Nephron progenitor cell (in vitro differentiated cells): ENCODE measurements around the gene COL4A2.

Experiments used
- DNase-seq: peaks from one replicate; pipeline ENCODE4 v3.0.0; 2021
- H3K27ac Mint-ChIP-seq: 2 replicates; pipeline ENCODE4 v1.8.0; 2021; ENCODE audit warnings: mild to moderate bottlenecking, moderate library complexity, mixed read lengths
- H3K27me3 Mint-ChIP-seq: 2 replicates; pipeline ENCODE4 v1.8.0; 2021; ENCODE audit warnings: mild to moderate bottlenecking, low read depth, mixed read lengths; ENCODE audit not compliant: poor library complexity
- H3K36me3 Mint-ChIP-seq: 2 replicates; pipeline ENCODE4 v1.8.0; 2021; ENCODE audit warnings: low read depth, mixed read lengths
- H3K4me1 Mint-ChIP-seq: 2 replicates; pipeline ENCODE4 v1.8.0; 2021; ENCODE audit warnings: mixed read lengths
- H3K4me3 Mint-ChIP-seq: 2 replicates; pipeline ENCODE4 v1.8.0; 2021; ENCODE audit warnings: mild to moderate bottlenecking, moderate library complexity, mixed read lengths
- H3K9me3 Mint-ChIP-seq: 2 replicates; pipeline ENCODE4 v1.8.0; 2021; ENCODE audit warnings: mild to moderate bottlenecking, moderate library complexity, mixed read lengths
- CTCF ChIP-seq: fragments of 200-600 bp; sonication (generic); IDR thresholded peaks from 2 replicates; pipeline ENCODE4 v1.5.0; 2021; ENCODE audit warnings: antibody characterized with exemption

COL4A2 gene

DNA sequence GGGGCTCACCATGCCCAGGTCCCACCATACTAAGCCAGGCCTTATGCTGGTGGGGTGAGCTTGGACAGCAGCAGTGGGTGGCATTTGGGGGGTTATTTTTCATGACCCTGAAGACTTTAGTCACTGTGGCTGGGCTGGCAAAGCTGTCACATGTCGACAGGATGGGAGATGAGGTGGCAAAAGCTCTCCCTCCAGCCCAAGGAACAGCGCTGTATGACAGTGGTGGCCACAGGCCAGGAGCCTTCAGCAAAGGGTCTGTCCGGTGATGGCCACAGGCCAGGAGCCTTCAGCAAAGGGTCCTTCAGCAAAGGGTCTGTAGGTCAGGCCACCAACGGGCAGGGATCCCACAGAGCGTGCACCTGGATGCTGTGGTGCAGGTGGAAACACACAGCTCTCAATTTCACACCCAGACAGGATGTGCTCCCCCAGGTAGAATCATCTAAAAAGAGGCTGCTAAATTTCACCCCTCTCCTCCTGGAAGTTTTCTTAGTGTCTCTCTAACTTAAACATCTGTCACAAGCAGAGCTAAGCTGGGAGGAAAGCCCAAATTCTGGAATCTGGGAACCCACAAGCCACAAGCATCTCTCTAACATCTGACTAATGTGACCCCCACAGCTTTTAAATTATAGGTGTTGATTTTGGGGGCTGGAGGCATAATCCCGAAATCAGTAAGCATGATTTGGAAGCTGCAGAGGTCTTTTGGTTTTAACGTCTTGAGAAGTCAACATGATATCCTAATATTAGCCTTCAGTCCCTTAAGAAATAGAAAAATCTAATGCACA, 23.2 kb upstream of the COL4A2 start:
- peaks cover 10% of the 10 kb centered on the region for H3K4me1 Mint-ChIP-seq
- H3K9me3 Mint-ChIP-seq: no peaks in the 10 kb centered on the region
- no peak for TF ChIP-seq CTCF
- peaks cover 30% of the 10 kb centered on the region for H3K36me3 Mint-ChIP-seq
- H3K27ac Mint-ChIP-seq: no peak overlapping the region
- no peak for DNase-seq
- peaks cover 7% of the 10 kb centered on the region for H3K27me3 Mint-ChIP-seq
- H3K4me3 Mint-ChIP-seq: no peak overlapping the region

GRCh38 chr13:110284779-110285484, 22.2 kb upstream of the COL4A2 start:
- H3K27me3 Mint-ChIP-seq: peaks cover 7% of the 10 kb centered on the region
- no peak for TF ChIP-seq CTCF
- no peak overlapping the region for H3K4me3 Mint-ChIP-seq
- H3K9me3 Mint-ChIP-seq: no peaks in the 10 kb centered on the region
- peaks cover 14% of the 10 kb centered on the region for H3K4me1 Mint-ChIP-seq
- no peak overlapping the region for H3K27ac Mint-ChIP-seq
- DNase-seq: no peak
- H3K36me3 Mint-ChIP-seq: peaks cover 40% of the 10 kb centered on the region

GRCh38 chr13:110285991-110286832, 20.9 kb upstream of the COL4A2 start:
- Mint-ChIP-seq H3K4me3 (no peak overlapping the region), H3K27ac (peak overlapping the region; percentile 25), H3K27me3 (peaks cover 7% of the 10 kb centered on the region), H3K4me1 (peaks cover 14% of the 10 kb centered on the region), H3K36me3 (peaks cover 51% of the 10 kb centered on the region), H3K9me3 (no peaks in the 10 kb centered on the region)
- no peak for TF ChIP-seq CTCF
- no peak for DNase-seq

DNA sequence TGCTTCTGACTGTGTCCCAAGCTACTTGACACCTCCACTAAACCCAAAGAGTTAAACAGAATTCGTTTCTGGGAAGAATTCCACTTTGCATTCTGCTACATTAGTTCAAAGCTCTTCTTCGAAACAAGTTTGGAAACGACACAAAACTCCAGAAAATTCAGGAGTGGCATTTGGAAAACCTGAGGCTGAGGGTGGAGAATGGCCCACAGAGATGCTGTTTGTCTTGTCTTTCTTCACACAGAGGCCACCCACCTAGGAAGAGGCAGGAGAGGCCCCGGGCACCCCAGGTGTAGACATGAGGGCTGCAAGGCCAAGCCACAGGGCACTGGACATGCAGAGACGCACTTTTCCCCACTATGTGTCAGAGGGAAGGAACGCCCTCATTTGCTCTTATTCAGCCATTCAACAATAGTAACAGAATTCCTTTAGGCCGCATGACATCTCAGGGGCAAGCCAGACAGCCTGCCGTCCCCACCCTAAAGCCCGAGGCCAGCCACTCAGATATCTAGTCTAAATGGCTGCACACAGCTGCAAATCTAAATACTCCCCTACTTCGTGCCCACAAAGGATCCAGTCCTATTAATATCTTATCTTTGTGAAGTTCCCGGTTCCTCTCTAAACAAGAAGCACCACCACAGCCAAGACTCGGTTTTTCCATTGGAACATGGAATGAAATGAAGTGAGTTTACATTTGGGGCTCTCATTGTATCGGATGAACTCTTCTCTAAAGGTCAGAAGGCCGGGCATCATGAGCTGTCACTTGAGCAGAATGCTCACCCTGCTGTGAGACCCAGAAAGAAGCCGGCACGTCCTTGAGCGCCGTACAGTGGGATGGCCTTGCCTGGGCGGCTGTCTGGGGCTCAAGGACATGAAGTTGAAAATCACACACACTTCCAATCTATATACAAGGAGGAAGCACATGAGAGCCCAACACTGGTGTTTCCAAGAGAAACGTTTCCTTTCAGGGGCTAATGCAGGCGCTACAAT, 20.0 kb upstream of the COL4A2 start:
- H3K4me3 Mint-ChIP-seq: no peak overlapping the region
- peaks cover 14% of the 10 kb centered on the region for H3K4me1 Mint-ChIP-seq
- no peaks in the 10 kb centered on the region for H3K9me3 Mint-ChIP-seq
- no peak for TF ChIP-seq CTCF
- H3K36me3 Mint-ChIP-seq: peaks cover 60% of the 10 kb centered on the region
- no peak for DNase-seq
- peaks cover 2% of the 10 kb centered on the region for H3K27me3 Mint-ChIP-seq
- peak overlapping the region; percentile 19 for H3K27ac Mint-ChIP-seq

GRCh38 chr13:110289174-110289573, 17.9 kb upstream of the COL4A2 start:
- DNase-seq: no peak
- peaks cover 2% of the 10 kb centered on the region for H3K27me3 Mint-ChIP-seq
- no peak overlapping the region for H3K27ac Mint-ChIP-seq
- peaks cover 14% of the 10 kb centered on the region for H3K4me1 Mint-ChIP-seq
- H3K36me3 Mint-ChIP-seq: peaks cover 68% of the 10 kb centered on the region
- H3K4me3 Mint-ChIP-seq: no peak overlapping the region
- H3K9me3 Mint-ChIP-seq: no peaks in the 10 kb centered on the region
- TF ChIP-seq CTCF: no peak
